Tibial artery (tissue), 4 donors: ENCODE measurements around the gene SNAP29.

Experiments used
- DNase-seq, 2 donors: peaks; one replicate each; pipeline ENCODE4 v3.0.0-alpha.2; 2019
- H3K27ac ChIP-seq, 2 donors: fragments of 200-600 bp; sonication (generic) in 1 of 2; 1 replicate in 1 of 2; 2 replicates in 1 of 2; pipeline ENCODE4 v1.5.1; 2018 to 2019; ENCODE audit warnings: mild to moderate bottlenecking in 1 of 2
- H3K27me3 ChIP-seq, 2 donors: fragments of 200-600 bp; sonication (generic) in 1 of 2; one replicate each; pipeline versions ENCODE4 v1.5.1 to v1.6.0; 2016 to 2019
- H3K36me3 ChIP-seq, 3 donors: fragments of 200-600 bp; sonication (generic) in 2 of 3; one replicate each; pipeline ENCODE4 v1.5.1; 2016 to 2019; ENCODE audit warnings: mild to moderate bottlenecking in 2 of 3
- H3K4me1 ChIP-seq, 4 donors: fragments of 200-600 bp; sonication (generic) in 2 of 4; 1 replicate in 3 of 4; 2 replicates in 1 of 4; pipeline ENCODE4 v1.5.1; 2016 to 2019
- H3K4me3 ChIP-seq, 2 donors: fragments of 200-600 bp; sonication (generic) in 1 of 2; 1 replicate in 1 of 2; 2 replicates in 1 of 2; pipeline ENCODE4 v1.5.1; 2018 to 2019; ENCODE audit warnings: mild to moderate bottlenecking in 2 of 2
- H3K9me3 ChIP-seq, 3 donors: fragments of 200-600 bp; sonication (generic) in 1 of 3; one replicate each; pipeline ENCODE4 v1.5.1; 2016 to 2019
- intact Hi-C: fragments of 100-400 bp; cut with DNase I; formaldehyde crosslinking; loops from one replicate; pipeline ENCODE4 v1.15.0; 2023; ENCODE audit warnings: low total_unique reads
- TF ChIP-seq, protein P1 (sequence below), 2 experiments: fragments of 200-600 bp in 1 of 2; fragments of 450-650 bp in 1 of 2; IDR thresholded peaks; one replicate each; pipeline ENCODE4 v1.5.1; 2017 to 2019; ENCODE audit warnings: antibody characterized with exemption in 2 of 2, mild to moderate bottlenecking in 1 of 2, moderate library complexity in 1 of 2

SNAP29 gene

DNA sequence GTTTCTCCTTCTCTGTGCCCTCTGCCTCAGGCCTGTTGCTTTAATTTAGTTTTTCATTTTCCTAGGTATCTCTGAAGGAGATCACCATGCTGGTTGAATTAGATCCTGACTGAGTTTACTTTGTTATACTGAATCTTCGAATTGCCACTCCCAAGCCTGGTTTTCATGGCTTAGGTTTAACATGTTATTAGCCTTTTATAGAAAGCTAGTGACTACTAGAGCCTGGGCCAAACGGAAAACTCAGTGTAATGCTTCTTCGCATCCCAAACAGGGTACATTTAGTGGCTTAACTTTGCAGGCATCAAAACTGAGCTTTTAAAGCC is 62.0 kb downstream of the SNAP29 start:
- Histone ChIP-seq H3K4me3 (peak overlapping the region; percentile 97 to 98), H3K4me1 (peaks cover 0 to 64% (median 27%) of the 10 kb centered on the region in 4 donors), H3K9me3 (no peaks in the 10 kb centered on the region), H3K27me3 (no peaks in the 10 kb centered on the region), H3K36me3 (peaks cover 0 to 4% (median 0%) of the 10 kb centered on the region in 3 donors), H3K27ac (peak overlapping the region in 1 of 2 donors; percentile 1)
- DNase-seq = no peak
- intact Hi-C loops = no loop called here
- TF ChIP-seq, protein P1, sequence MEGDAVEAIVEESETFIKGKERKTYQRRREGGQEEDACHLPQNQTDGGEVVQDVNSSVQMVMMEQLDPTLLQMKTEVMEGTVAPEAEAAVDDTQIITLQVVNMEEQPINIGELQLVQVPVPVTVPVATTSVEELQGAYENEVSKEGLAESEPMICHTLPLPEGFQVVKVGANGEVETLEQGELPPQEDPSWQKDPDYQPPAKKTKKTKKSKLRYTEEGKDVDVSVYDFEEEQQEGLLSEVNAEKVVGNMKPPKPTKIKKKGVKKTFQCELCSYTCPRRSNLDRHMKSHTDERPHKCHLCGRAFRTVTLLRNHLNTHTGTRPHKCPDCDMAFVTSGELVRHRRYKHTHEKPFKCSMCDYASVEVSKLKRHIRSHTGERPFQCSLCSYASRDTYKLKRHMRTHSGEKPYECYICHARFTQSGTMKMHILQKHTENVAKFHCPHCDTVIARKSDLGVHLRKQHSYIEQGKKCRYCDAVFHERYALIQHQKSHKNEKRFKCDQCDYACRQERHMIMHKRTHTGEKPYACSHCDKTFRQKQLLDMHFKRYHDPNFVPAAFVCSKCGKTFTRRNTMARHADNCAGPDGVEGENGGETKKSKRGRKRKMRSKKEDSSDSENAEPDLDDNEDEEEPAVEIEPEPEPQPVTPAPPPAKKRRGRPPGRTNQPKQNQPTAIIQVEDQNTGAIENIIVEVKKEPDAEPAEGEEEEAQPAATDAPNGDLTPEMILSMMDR (IDR thresholded peaks at IDR 0.05) = no peak

DNA sequence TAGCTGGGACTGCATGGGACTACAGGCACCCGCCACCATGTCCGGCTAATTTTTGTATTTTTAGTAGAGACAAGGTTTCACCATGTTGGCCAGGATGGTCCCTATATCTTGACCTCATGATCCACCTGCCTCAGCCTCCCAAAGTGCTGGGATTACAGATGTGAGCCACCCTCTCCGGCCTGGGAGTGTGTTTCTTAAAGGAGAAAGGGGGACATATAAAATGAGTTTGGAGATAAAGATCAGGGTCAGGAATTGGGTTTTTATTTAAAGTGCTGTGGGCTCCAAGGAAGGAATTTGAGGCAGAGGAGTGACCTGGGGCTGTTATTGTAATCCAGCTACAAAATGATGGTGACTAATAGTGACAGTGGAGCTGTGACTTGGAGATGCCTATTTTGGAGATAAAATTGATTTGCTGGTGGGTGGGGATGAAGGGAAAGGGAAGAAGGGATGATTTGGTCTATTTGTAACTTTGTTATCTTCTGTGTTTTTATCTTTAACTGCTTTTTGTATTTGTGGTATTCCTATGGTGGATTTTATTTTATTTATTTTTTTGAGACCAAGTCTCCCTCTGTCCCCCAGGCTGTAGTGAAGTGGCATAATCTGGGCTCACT is 63.4 kb downstream of the SNAP29 start:
- H3K27me3 ChIP-seq = no peaks in the 10 kb centered on the region
- intact Hi-C loops = no loop called here
- peaks cover 0 to 4% (median 0%) of the 10 kb centered on the region in 3 donors for H3K36me3 ChIP-seq
- no peak overlapping the region for H3K4me3 ChIP-seq
- H3K9me3 ChIP-seq = no peaks in the 10 kb centered on the region
- TF ChIP-seq, protein P1 (IDR thresholded peaks at IDR 0.05) = no peak
- no peak for DNase-seq
- H3K27ac ChIP-seq = no peak overlapping the region
- H3K4me1 ChIP-seq = peaks cover 0 to 63% (median 28%) of the 10 kb centered on the region in 4 donors

DNA sequence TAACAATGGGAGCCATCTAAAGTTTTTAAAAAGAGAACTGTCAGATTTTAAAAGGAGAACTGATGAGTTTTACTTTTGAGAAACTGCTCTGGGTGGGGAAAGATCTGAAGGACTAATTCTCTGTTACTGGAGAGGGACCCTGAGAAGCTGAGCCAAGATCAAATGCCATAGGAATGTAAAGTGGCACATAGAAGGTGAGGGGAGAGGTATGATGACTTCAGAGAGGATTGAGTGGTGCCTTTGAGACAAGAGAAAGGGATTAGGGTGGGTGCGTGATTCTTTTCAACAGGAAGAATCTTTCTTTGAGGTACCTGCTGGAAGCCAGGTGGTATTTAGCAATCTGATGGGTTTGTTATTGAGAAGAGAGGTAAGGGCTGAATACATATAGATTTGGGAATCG is 67.4 kb downstream of the SNAP29 start:
- Histone ChIP-seq H3K27me3 (no peaks in the 10 kb centered on the region), H3K36me3 (peaks cover 0 to 4% (median 0%) of the 10 kb centered on the region in 3 donors), H3K4me1 (peaks cover 0 to 55% (median 20%) of the 10 kb centered on the region in 4 donors), H3K9me3 (no peaks in the 10 kb centered on the region), H3K27ac (no peak overlapping the region), H3K4me3 (no peak overlapping the region)
- intact Hi-C loops = no loop called here
- TF ChIP-seq, protein P1 (IDR thresholded peaks at IDR 0.05) = no peak
- DNase-seq = no peak

GRCh38 chr22:20927940-20928572 is 69.2 kb downstream of the SNAP29 start:
- no peak overlapping the region for H3K4me3 ChIP-seq
- TF ChIP-seq, protein P1 (IDR thresholded peaks at IDR 0.05) = no peak
- H3K27me3 ChIP-seq = no peaks in the 10 kb centered on the region
- peaks cover 0 to 38% (median 12%) of the 10 kb centered on the region in 4 donors for H3K4me1 ChIP-seq
- no peaks in the 10 kb centered on the region for H3K9me3 ChIP-seq
- no peak overlapping the region for H3K27ac ChIP-seq
- intact Hi-C loops = no loop called here
- H3K36me3 ChIP-seq = peaks cover 0 to 4% (median 0%) of the 10 kb centered on the region in 3 donors
- DNase-seq = peak in 1 of 2 donors; percentile 5

DNA sequence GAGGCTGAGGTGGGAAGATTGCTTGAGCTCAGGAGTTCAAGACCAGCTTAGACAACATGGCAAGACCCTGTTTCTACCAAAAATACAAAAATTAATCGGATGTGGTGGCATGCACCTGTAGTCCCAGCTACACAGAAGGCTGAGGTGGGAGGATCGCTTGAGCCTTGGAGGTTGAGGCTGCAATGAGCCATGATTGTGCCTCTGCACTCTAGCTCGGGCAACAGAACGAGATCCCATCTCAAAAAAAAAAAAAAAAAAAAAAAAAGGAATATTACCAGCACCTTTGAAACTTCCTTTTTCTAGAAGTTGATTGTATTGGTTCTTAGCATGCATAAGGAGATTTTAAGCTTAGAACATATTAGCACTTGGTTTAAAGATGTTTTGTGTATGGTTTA is 69.8 kb downstream of the SNAP29 start:
- peaks cover 0 to 4% (median 4%) of the 10 kb centered on the region in 3 donors for H3K36me3 ChIP-seq
- TF ChIP-seq, protein P1 (IDR thresholded peaks at IDR 0.05) = no peak
- no peak overlapping the region for H3K4me3 ChIP-seq
- intact Hi-C loops = no loop called here
- peaks cover 0 to 33% (median 12%) of the 10 kb centered on the region in 4 donors for H3K4me1 ChIP-seq
- H3K9me3 ChIP-seq = no peaks in the 10 kb centered on the region
- DNase-seq = no peak
- no peak overlapping the region for H3K27ac ChIP-seq
- H3K27me3 ChIP-seq = no peaks in the 10 kb centered on the region
